ENCODE results near the gene USP7.

- TF ChIP-seq CTCF (optimal IDR thresholded peaks at IDR 0.05 in 1 of 3, IDR thresholded peaks at IDR 0.05 in 1 of 3, conservative IDR thresholded peaks at IDR 0.05 in 1 of 3; ENCODE audit: extremely low read depth in 1 of 3, insufficient read depth in 2 of 3, low read length in 3 of 3) (no peak), EZH2 (IDR thresholded peaks at IDR 0.05; ENCODE audit: low read length) (no peak)
Measured at GRCh38 chr16:8877894-8878522, 85.7 kb downstream of the USP7 start.
